Smooth muscle cell of the umbilical artery (primary cell): ENCODE results near the gene SNX17. TPM values are rescaled to one million over a fixed set of nuclear protein-coding genes. Genes with fewer than 3 reads are reported as not detected.

ENCODE experiments used
- total RNA-seq: library from RNA; depleted of rRNA; stranded (reverse); fragments of >200 nt; gene quantifications from 2 replicates; pipeline ENCODE4 v1.2.3, GENCODE V29; 2014

SNX17 gene, protein sequence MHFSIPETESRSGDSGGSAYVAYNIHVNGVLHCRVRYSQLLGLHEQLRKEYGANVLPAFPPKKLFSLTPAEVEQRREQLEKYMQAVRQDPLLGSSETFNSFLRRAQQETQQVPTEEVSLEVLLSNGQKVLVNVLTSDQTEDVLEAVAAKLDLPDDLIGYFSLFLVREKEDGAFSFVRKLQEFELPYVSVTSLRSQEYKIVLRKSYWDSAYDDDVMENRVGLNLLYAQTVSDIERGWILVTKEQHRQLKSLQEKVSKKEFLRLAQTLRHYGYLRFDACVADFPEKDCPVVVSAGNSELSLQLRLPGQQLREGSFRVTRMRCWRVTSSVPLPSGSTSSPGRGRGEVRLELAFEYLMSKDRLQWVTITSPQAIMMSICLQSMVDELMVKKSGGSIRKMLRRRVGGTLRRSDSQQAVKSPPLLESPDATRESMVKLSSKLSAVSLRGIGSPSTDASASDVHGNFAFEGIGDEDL
- 113 and 139 TPM in 2 replicates for total RNA-seq

DNA sequence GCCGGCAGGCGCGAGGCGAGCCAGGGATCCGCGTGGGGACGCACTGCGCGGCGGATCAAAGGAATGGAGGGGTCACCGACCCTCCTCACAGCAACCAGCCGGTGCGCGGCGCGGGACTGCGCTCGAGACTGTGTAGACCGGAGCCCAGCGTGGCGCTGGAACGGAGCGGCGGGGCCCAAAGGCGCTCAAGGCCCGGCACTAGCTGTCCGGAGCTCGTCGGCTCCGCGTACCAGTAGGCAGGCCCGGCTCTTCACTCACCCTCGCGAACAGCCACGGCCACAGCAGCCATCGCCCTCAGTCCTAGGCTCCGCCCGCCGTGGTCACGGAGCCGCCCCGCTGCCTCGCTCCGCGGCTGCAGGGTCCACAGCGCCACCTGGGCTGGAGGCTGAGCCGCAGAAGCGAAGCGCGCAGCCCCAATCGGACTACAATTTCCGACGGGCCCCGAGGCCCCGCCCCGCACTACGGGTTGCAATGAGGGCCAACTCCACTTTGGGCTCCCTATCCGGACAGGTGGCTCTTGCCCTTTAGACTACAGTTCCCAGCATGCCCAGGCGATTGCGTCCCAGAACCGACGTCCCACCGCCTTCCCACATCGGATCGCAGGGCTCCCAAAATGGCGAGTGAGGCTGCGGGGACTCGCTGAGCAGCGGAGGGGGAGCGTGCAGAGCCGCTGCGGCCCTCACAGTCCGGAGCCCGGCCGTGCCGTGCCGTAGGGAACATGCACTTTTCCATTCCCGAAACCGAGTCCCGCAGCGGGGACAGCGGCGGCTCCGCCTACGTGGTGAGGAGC, at the start of gene SNX17, which contains the start of gene EIF2B4:
Gene SNX17, plus strand, starts transcription at position 591 of the 790 bp plus-strand sequence. Its CDS starts 128 bp downstream, at position 719.
Gene EIF2B4, minus strand, starts transcription at position 313 of the 790 bp plus-strand sequence. Its CDS starts 24 bp downstream, at position 289.

DNA sequence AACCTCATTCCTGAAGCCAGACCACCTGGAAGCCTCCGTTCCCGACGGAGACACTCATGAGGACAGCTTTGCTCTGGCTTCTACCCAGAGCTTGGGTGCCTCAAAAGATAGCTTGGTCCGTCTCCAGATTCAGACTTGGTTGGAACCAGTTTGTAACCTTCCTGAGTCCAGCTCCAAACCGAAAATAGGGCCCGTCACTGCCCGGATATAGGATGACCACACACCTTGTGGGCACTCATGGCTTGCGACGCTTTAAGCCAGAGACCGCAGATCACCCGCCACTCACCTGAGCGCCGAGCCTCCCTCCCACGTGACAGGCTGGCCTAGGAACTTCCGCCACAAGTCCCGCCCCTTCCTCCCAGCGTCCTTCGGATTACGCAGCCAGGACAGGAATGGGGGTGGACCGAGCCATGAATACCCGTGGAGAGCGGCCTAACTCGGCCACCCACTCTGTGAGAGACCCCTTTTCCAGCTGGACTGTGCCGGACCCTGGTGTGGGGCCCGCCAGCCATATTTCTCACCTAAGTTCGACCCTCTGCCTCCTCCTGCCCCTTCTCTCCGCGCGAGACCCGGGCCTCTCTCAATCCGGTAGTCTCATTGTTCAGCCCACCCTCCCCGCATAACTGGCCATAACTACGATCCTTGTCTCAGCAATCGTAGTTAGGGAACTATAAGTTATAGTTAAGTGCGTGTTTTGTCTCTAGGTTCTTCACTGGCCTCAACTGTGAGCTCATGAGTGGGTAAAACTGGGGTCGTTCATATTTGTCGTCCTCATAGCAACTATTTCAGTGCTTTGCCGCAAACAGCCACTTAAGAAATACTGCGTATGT, 47.4 kb upstream of the SNX17 start, which contains the start of gene MPV17:
Gene MPV17, minus strand, starts transcription at position 332 of the 830 bp plus-strand sequence. CDS start 580 bp downstream, outside the sequence.

DNA sequence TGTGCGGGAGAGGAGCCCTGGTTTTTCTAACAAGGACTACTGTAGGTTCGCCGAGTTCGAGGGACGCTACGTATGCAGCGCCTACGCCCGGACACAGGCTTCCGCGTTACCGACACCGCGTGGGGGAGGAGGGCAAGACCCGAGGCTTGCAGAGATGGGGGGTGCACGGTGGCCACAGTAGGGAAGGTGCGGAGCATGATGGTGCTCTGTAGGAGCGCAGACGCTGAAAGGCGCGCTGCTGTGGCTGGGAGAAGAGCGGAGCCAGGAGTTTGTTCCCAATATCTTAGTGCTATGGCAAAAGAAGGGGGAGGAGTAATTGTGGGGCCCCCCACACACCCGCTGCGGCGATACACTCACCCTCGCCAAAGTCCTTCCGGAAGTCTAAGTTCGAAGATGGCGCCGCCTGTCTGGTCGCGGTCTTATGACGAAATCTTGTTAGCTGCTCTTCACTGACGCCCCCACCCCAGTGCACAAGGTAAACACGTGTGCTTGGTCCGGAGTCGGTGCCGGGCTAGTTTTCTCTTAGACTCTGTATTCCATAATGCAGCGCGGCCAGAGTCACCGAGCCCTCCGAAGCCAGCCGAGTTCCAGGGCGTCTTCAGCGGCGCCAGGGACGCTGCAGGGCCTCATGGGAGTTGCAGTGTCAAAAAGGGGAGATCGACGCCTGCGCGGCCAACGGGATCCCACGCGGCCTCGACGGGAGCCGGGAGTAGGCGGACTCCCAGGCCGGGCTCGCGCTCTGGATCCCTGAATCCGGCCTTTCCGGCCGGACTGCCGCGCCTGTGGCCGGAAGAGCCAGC, 13.8 kb upstream of the SNX17 start, which contains the start of gene GTF3C2:
Gene GTF3C2, minus strand, starts transcription at position 383 of the 800 bp plus-strand sequence. CDS start 13,210 bp downstream, outside the sequence.

DNA sequence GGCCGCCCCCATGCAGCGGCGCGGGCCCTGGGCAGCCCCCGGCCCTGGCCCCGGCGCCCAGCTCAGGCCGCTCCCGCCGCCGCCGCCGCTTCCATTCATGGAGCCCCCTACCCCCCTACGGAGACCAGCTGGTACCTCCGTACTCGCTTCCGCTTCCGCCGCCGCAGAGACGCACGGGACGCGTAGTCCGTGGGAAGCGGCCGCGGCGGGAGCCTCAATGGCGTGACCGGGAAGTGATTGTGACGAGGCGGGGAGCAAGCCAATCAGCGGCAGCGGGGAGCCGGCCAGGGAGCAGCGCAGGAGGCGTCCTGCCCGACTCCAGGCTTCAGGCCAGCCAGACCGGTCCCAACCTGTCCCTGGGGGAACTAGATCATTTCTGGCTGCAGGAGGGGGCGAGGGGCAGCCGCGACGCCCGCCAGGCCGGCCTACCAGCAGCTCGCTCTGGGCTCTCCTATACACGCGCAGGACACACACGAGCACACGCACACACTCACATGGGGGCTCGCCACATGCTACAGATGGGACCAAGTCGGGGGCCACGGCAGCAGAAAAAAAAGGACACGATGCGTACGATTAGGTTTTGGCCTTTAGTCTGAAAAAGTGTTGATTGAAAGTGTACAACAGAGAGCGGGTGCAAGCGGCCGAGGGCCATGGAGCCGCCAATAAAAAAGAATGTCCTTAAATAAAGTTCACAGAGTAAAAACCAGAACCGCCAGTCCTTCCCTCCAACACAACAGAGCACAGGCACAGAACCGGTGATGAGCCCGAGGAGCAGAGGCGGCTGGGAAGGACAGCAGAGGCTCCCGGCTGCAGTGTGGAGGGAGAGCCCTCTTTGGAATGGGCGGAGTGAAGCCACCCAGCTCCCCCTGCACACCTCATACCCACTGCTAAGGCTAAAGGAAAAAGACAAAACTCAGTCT, 10.5 kb downstream of the SNX17 start, which contains the start of gene ZNF513:
Gene ZNF513, minus strand, starts transcription at position 109 of the 920 bp plus-strand sequence. CDS start 208 bp downstream, outside the sequence.

DNA sequence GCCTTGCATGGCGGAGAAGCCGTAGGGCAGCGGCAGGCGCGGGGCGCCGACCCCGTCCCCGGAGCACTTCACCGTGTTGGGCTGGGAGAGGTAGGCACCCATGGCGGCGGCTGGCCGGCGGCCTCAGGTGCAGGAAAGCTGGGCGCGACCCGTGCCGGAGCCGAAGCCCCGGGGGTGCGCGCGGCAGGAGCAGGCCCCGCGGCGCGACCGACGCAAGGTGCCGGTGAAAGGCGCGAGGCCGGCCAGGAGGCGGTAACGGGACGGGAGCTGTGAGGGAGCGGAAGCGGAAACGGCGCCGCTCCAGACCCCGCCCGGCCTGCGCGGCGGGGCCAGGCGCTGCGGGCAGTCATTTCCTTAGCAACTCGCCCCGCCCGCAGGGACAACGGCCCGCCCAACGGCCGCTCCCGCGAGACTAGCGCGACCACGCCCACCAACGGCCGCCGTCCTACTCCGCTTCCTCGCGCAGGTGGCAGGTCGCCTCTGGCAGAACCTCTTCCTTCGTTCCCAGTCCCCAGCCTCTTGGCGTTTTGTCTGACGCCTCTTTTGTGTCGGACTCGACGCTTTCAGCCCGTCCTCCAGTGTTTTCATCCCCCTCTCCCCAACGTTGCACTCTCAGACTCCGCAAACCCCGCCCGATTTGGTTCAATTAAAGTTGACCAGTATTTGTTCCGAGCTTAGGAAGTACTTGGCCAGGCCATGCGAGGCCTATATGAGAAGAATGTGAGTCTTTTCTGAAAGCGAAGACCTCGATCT, 39.1 kb downstream of the SNX17 start, which contains the start of gene PPM1G:
Gene PPM1G, minus strand, starts transcription at position 271 of the 753 bp plus-strand sequence. Its CDS starts 169 bp downstream, at position 102.

Other genes with a start within 250 kb of the SNX17 start
- not detected in 2 replicates for gene ABHD1, start 246.8 kb upstream of the SNX17 start, total RNA-seq
- gene PREB, start 236.0 kb upstream of the SNX17 start, total RNA-seq, result 41.3 and 46.9 TPM in 2 replicates
- gene PRR30, start 231.2 kb upstream of the SNX17 start, total RNA-seq, result not detected in 2 replicates
- not detected in 2 replicates for gene TCF23, start 221.6 kb upstream of the SNX17 start, total RNA-seq
- 128 and 271 TPM in 2 replicates for gene ATRAID, start 158.6 kb upstream of the SNX17 start, total RNA-seq
- gene SLC5A6, start 158.3 kb upstream of the SNX17 start, total RNA-seq, result 20.8 and 37.6 TPM in 2 replicates
- 32.1 and 72.8 TPM in 2 replicates for gene CAD, start 153.2 kb upstream of the SNX17 start, total RNA-seq
- gene SLC30A3, start 107.6 kb upstream of the SNX17 start, total RNA-seq, result 0.09 TPM in 1 of 2 replicates, not detected in the other
- not detected in 2 replicates for gene DNAJC5G, start 95.2 kb upstream of the SNX17 start, total RNA-seq
- gene TRIM54, start 88.2 kb upstream of the SNX17 start, total RNA-seq, result not detected in 2 replicates
- gene UCN, start 62.2 kb upstream of the SNX17 start, total RNA-seq, result 0.30 and 0.42 TPM in 2 replicates
- 73.6 and 107 TPM in 2 replicates for gene MPV17, start 47.5 kb upstream of the SNX17 start, total RNA-seq
- gene GTF3C2, start 13.9 kb upstream of the SNX17 start, total RNA-seq, result 28.8 and 35.8 TPM in 2 replicates
- gene EIF2B4, start 278 bp upstream of the SNX17 start, total RNA-seq, result 17.8 and 23.0 TPM in 2 replicates
- gene ZNF513, start 10.1 kb downstream of the SNX17 start, total RNA-seq, result 9.8 and 11.6 TPM in 2 replicates
- 56.4 and 77.7 TPM in 2 replicates for gene PPM1G, start 39.0 kb downstream of the SNX17 start, total RNA-seq
- 104 and 112 TPM in 2 replicates for gene NRBP1, start 58.0 kb downstream of the SNX17 start, total RNA-seq
- not detected in 2 replicates for gene KRTCAP3, start 71.8 kb downstream of the SNX17 start, total RNA-seq
- 35.2 and 43.1 TPM in 2 replicates for gene IFT172, start 119.1 kb downstream of the SNX17 start, total RNA-seq
- 10.7 and 17.3 TPM in 2 replicates for gene FNDC4, start 124.6 kb downstream of the SNX17 start, total RNA-seq
- gene GCKR, start 126.2 kb downstream of the SNX17 start, total RNA-seq, result 0.51 and 0.89 TPM in 2 replicates
- 19.3 and 38.0 TPM in 2 replicates for gene ZNF512, start 212.4 kb downstream of the SNX17 start, total RNA-seq